ENCODE results near the gene ZSCAN2.
A peak's percentile ranks its signal among the peaks of the same experiment; 100 is the strongest.

The ZSCAN2 gene

GRCh38 chr15:84661001-84661400, 60.2 kb downstream of the ZSCAN2 start:
- TF ChIP-seq, protein P1, sequence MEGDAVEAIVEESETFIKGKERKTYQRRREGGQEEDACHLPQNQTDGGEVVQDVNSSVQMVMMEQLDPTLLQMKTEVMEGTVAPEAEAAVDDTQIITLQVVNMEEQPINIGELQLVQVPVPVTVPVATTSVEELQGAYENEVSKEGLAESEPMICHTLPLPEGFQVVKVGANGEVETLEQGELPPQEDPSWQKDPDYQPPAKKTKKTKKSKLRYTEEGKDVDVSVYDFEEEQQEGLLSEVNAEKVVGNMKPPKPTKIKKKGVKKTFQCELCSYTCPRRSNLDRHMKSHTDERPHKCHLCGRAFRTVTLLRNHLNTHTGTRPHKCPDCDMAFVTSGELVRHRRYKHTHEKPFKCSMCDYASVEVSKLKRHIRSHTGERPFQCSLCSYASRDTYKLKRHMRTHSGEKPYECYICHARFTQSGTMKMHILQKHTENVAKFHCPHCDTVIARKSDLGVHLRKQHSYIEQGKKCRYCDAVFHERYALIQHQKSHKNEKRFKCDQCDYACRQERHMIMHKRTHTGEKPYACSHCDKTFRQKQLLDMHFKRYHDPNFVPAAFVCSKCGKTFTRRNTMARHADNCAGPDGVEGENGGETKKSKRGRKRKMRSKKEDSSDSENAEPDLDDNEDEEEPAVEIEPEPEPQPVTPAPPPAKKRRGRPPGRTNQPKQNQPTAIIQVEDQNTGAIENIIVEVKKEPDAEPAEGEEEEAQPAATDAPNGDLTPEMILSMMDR (IDR thresholded peaks at IDR 0.05): no peak

GRCh38 chr15:84666373-84666772, 65.6 kb downstream of the ZSCAN2 start:
- TF ChIP-seq, protein P1 (IDR thresholded peaks at IDR 0.05): no peak
- no peak overlapping the region for H3K27ac ChIP-seq
- H3K4me3 ChIP-seq: no peak overlapping the region
- DNase-seq (ENCODE audit: low spot score): no peak

More at GRCh38 chr15:84661001-84661400, 60.2 kb downstream of the ZSCAN2 start:
- H3K27ac ChIP-seq: no peak overlapping the region
- no peak for DNase-seq (ENCODE audit: low spot score)
- no peak overlapping the region for H3K4me3 ChIP-seq

GRCh38 chr15:84668221-84668982, 67.6 kb downstream of the ZSCAN2 start:
- Histone ChIP-seq H3K27ac (no peak overlapping the region), H3K4me3 (no peak overlapping the region)
- DNase-seq (ENCODE audit: low spot score): no peak
- TF ChIP-seq, protein P1 (IDR thresholded peaks at IDR 0.05): no peak

DNA sequence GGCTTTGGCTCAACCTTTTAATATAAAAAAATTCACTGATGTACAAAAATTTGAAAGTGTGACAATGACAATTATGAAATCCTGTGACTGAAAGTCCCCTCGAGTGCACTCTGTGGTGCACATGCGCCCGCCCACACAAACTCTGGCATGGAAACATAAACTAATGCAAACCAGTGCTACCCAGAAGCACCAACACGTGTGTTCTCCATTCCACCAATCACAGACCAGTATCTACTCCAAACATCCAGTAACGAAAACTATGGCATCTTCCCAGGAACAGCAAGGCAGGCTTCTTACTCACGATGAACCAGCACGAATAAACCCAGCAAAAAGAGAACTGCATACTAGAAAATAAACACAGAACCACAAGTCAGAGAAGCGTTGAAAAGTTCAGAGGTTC, 68.9 kb downstream of the ZSCAN2 start:
- no peak overlapping the region for H3K27ac ChIP-seq
- DNase-seq (ENCODE audit: low spot score): no peak
- TF ChIP-seq, protein P1 (IDR thresholded peaks at IDR 0.05): no peak
- H3K4me3 ChIP-seq: no peak overlapping the region

DNA sequence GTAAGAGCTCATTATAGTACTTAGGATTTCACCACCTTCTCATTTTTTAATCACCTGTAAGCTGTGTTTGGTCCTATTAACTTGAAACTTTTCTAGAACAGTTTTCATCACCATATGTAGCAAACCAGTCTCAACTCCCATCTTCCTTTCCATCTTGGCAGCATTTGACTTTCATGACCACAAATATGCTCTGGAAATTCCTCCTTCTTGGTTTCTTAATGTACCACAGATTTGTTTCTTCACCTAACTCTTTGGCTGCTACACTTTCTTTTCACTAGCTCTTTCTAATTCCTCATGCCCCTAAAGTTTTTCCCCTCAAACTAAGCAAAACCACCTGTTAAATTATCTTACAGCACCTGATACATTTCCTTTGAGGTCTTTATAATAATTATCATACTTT, 70.4 kb downstream of the ZSCAN2 start:
- no peak for DNase-seq (ENCODE audit: low spot score)
- no peak overlapping the region for H3K4me3 ChIP-seq
- H3K27ac ChIP-seq: peak overlapping the region in 1 of 2 donors; percentile 18
- TF ChIP-seq, protein P1 (IDR thresholded peaks at IDR 0.05): no peak

Measured in coronary artery (tissue), 2 donors.